NCI-H345 (cell line): ENCODE measurements around the gene CFLAR.
"Not testable (repeated sequence)": the region's sequence is repeated elsewhere in the genome, so short reads cannot be mapped to it uniquely, and the experiment has no call there.

Source experiments
- DNase-seq: peaks from one replicate; lab custom pipeline; 2025; lab: John Stamatoyannopoulos, UW

Gene CFLAR

GRCh38 chr2:201116115-201116958 is at the start of gene CFLAR:
TSS of gene CFLAR (plus strand) at chr2:201116164. CDS start at chr2:201129866, 13,702 bp downstream.
- peak; percentile 74 for DNase-seq

GRCh38 chr2:201070948-201071478 is 45.0 kb upstream of the CFLAR start:
- no peak for DNase-seq

- DNase-seq = peak; percentile 92
Measured at GRCh38 chr2:201071479-201072200, 44.3 kb upstream of the CFLAR start, which contains the start of the genes HYCC2 and NDUFB3. TSS of gene HYCC2 (minus strand) at chr2:201071671. CDS start at chr2:201024009, 47,662 bp downstream. TSS of gene NDUFB3 (plus strand) at chr2:201072001. CDS start at chr2:201078883, 6,882 bp downstream.

- no peak for DNase-seq
Measured at GRCh38 chr2:201072201-201072530, 43.8 kb upstream of the CFLAR start.

- no peak for DNase-seq
Measured at GRCh38 chr2:201073071-201073470, 42.9 kb upstream of the CFLAR start.

- no peak for DNase-seq
Measured at GRCh38 chr2:201074996-201075395, 41.0 kb upstream of the CFLAR start.

GRCh38 chr2:201084863-201085262 is 31.1 kb upstream of the CFLAR start:
- DNase-seq = no peak

- DNase-seq = no peak
Measured at GRCh38 chr2:201090574-201090973, 25.4 kb upstream of the CFLAR start.

GRCh38 chr2:201093573-201093972 is 22.4 kb upstream of the CFLAR start:
- DNase-seq = no peak

- DNase-seq = no peak
Measured at GRCh38 chr2:201100497-201100896, 15.5 kb upstream of the CFLAR start.

GRCh38 chr2:201105759-201106158 is 10.2 kb upstream of the CFLAR start:
- DNase-seq = no peak

GRCh38 chr2:201107624-201108023 is 8.3 kb upstream of the CFLAR start:
- no peak for DNase-seq

GRCh38 chr2:201108341-201108740 is 7.6 kb upstream of the CFLAR start:
- no peak for DNase-seq

- no peak for DNase-seq
Measured at GRCh38 chr2:201109186-201109585, 6.8 kb upstream of the CFLAR start.

GRCh38 chr2:201110615-201111014 is 5.3 kb upstream of the CFLAR start:
- no peak for DNase-seq

- no peak for DNase-seq
Measured at GRCh38 chr2:201111096-201111495, 4.9 kb upstream of the CFLAR start.

GRCh38 chr2:201114350-201114749 is 1.6 kb upstream of the CFLAR start:
- DNase-seq = no peak

- no peak for DNase-seq
Measured at GRCh38 chr2:201114846-201115245, 1.1 kb upstream of the CFLAR start.

- DNase-seq = peak; percentile 36
Measured at GRCh38 chr2:201116959-201117734, 1.2 kb downstream of the CFLAR start.

GRCh38 chr2:201117735-201118094 is 1.8 kb downstream of the CFLAR start:
- DNase-seq = not testable (repeated sequence)

- DNase-seq = peak; percentile 85
Measured at GRCh38 chr2:201118121-201118960, 2.4 kb downstream of the CFLAR start.
